GM21447 (cell line): ENCODE data around the gene IGFLR1.

ENCODE experiments used
- ATAC-seq: cut with Tn5 transposase; IDR thresholded peaks from one replicate; pipeline ENCODE4 v1.9.1; 2021; ENCODE audit not compliant: unreplicated experiment

IGFLR1 gene

GRCh38 chr19:35740423-35741202 is 1.6 kb downstream of the IGFLR1 start:
- ATAC-seq, result peak; percentile 49

- peak; percentile 2 for ATAC-seq
Observed at GRCh38 chr19:35740108-35740422, 2.2 kb downstream of the IGFLR1 start.

DNA sequence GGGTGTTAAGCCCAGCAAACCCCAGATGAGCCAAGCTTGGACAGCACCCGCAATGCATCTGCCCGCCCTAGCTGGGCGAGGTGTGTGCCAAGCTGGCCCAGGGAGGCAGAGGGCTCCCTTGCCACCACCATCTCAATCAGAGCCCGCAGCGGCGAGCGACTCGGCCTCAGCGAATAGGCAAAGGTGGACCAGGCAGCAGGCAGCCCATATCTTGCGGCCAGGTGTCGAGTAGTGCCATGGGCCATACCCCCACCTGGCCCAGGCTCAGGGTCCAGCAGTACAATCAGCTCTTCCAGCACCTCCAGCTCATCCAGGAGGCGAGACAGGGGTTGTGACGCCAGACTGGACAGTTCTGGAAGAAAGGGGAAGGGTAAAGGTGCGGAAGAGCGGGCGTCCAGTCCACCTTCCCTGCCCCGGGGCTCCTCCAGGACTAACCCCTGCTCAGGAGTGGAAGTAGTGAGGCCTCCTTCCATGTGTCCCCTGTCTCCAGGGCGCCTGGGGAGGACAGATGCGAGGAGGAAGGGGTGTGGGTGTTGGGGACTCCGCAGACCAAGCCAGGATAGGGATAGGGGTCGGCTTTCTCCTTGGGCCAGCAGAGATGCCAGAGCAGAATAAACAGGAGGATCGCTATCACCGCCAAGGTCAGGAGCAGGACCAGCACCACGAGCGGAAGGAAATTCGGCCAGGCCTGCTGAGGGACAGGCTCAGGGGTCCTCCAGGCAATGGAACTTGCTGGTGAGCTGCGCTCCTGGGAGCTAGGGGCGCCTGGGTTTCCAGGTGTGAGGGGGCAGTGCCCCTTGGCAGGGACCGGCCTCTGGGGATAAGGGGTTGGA is 2.8 kb downstream of the IGFLR1 start:
- no peak for ATAC-seq

DNA sequence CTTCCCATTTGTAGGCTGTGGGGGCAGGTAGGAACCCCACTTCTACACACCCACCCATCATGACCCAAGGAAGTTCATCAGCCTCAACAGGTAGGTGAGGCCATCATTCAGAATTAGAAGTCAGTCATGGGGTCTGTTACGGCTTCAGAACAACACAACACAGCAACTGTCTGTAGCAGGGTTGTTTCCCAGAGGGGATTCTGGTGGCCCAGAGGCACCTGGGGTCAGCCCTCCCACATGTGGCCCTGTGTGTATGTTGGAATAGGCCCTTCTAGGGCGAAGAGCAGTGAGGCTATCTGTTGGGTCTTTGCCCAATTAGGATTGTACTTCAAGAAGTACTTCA is 3.4 kb downstream of the IGFLR1 start:
- ATAC-seq, result no peak

DNA sequence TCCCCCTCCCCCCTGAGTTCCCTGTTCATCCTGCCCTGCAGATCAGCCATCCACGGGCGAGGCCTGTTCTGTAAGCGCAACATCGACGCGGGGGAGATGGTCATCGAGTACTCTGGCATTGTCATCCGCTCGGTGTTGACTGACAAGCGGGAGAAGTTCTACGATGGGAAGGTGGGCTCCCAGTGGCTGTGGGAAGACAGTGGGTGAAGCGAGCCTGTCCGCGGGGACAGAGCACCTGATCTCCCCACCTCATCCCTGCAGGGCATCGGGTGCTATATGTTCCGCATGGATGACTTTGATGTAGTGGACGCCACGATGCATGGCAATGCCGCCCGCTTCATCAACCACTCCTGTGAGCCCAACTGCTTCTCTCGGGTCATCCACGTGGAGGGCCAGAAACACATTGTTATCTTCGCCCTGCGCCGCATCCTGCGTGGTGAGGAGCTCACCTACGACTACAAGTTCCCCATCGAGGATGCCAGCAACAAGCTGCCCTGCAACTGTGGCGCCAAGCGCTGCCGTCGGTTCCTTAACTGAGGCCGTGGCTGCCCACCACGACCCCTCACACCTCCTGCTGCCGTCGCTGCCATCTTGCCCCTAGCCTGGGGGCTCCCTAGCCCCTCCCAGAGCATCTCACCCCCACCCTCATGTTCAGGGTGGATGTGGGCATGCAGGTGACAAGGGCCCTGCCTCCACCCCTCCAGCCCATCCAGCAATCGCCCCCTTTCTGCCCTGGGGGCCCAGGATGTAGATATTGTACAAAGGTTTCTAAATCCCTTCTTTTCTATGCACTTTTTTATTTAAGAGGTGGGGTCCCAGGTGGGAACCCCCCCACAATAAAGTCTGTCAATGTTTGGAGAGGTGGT is 4.0 kb downstream of the IGFLR1 start:
- no peak for ATAC-seq

DNA sequence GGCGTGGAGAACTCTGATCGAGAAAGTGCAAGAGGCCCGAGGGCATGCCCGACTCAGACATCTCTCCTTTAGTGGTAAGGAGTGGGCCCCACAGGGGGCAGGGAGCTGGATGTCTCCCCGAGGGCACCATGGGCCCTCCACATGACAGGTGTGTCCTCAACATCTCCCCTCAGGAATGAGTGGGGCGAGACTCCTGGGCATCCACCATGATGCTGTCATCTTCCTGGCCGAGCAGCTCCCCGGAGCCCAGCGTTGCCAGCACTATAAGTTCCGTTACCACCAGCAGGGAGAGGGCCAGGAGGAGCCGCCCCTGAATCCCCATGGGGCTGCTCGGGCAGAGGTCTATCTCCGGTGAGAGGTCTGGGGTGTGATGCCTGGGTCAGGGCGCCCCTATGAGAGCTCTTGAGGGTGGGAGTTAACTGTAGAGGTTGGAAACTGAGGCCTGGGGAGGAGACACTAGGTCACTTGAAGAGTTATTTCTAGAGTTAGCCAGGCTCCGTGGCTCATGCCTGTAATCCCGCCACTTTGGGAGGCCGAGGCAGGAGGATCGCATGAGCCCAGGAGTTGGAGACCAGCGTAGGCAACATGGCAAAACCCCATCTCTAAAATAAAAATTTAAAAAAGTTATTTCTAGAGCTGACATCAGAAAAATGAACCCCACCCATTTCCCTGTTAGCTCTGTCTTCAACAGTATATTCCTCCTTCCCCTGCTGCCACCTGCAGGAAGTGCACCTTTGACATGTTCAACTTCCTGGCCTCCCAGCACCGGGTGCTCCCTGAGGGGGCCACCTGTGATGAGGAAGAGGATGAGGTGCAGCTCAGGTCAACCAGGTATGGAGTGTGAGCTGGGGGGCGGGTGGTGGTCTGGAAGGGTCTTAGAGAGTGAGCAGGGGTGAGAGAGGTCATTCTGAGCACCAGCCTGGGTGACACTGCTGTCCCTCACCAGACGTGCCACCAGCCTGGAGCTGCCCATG is 5.1 kb downstream of the IGFLR1 start:
- no peak for ATAC-seq

GRCh38 chr19:35734889-35735288 is 7.4 kb downstream of the IGFLR1 start:
- no peak for ATAC-seq

- ATAC-seq, result no peak
Observed at GRCh38 chr19:35734273-35734672, 8.0 kb downstream of the IGFLR1 start.

DNA sequence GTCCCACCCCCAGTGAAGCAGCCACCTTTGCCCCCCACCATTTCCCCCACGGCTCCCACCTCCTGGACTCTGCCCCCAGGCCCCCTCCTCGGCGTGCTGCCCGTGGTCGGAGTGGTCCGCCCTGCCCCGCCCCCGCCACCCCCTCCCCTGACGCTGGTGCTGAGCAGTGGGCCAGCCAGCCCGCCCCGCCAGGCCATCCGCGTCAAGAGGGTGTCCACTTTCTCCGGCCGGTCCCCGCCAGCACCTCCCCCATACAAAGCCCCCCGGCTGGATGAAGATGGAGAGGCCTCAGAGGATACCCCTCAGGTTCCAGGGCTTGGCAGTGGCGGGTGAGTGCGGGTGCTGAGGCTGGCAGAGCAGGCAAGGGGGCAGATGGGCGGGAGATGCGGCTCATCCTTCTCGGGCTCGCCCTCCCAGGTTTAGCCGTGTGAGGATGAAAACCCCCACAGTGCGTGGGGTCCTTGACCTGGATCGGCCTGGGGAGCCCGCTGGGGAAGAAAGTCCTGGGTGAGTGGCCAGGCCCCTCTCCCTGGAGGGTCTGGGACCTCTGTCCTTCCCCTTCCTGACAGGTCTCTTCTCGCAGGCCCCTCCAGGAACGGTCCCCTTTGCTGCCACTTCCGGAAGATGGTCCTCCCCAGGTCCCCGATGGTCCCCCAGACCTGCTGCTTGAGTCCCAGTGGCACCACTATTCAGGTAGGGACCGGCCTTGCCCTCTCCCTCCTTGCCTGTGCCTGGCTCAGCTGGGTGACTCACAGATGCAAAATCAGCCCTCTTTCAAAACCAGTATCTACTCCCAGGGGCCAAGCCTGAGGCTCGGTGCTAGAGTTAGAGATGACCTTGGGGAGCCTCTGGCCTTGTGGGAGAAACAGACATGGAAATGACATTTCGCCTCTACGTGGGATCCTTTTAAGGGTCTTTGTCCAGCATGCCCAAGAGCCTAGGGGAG is 8.8 kb downstream of the IGFLR1 start:
- no peak for ATAC-seq

DNA sequence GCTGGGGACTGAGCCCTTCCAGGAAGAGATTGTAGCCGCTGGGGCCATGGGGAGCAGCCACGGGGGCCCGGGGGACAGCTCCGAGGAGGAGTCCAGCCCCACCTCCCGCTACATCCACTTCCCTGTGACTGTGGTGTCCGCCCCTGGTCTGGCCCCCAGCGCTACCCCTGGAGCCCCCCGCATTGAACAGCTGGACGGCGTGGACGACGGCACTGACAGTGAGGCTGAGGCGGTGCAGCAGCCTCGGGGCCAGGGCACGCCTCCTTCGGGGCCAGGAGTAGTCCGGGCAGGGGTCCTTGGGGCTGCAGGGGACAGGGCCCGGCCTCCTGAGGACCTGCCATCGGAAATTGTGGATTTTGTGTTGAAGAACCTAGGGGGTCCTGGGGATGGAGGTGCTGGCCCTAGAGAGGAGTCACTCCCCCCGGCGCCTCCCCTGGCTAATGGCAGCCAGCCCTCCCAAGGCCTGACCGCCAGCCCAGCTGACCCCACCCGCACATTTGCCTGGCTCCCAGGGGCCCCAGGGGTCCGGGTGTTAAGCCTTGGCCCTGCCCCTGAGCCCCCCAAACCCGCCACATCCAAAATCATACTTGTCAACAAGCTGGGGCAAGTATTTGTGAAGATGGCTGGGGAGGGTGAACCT is 9.6 kb downstream of the IGFLR1 start:
- ATAC-seq, result no peak

DNA sequence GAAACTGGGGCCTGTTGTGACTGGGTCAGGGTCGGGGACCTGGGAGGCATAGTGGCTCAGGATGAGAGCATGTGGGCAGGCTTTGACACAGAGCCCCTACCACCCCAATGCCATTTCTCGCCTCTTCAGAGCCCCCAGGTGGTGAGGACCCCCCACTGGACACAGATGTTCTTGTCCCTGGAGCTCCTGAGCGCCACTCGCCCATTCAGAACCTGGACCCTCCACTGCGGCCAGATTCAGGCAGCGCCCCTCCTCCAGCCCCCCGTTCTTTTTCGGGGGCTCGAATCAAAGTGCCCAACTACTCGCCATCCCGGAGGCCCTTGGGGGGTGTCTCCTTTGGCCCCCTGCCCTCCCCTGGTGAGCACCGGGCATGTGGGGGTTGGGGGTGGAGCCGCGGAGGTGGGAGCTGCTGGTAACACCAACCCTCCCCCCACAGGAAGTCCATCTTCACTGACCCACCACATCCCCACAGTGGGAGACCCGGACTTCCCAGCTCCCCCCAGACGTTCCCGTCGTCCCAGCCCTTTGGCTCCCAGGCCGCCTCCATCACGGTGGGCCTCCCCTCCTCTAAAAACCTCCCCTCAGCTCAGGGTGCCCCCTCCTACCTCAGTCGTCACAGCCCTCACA is 10.4 kb downstream of the IGFLR1 start:
- no peak for ATAC-seq

- ATAC-seq, result no peak
Observed at GRCh38 chr19:35731353-35731752, 10.9 kb downstream of the IGFLR1 start.

GRCh38 chr19:35730326-35730725 is 11.9 kb downstream of the IGFLR1 start:
- ATAC-seq, result no peak

GRCh38 chr19:35729763-35730162 is 12.5 kb downstream of the IGFLR1 start:
- no peak for ATAC-seq

GRCh38 chr19:35729021-35729420 is 13.2 kb downstream of the IGFLR1 start:
- ATAC-seq, result no peak

- ATAC-seq, result no peak
Observed at GRCh38 chr19:35727956-35728706, 14.1 kb downstream of the IGFLR1 start.

DNA sequence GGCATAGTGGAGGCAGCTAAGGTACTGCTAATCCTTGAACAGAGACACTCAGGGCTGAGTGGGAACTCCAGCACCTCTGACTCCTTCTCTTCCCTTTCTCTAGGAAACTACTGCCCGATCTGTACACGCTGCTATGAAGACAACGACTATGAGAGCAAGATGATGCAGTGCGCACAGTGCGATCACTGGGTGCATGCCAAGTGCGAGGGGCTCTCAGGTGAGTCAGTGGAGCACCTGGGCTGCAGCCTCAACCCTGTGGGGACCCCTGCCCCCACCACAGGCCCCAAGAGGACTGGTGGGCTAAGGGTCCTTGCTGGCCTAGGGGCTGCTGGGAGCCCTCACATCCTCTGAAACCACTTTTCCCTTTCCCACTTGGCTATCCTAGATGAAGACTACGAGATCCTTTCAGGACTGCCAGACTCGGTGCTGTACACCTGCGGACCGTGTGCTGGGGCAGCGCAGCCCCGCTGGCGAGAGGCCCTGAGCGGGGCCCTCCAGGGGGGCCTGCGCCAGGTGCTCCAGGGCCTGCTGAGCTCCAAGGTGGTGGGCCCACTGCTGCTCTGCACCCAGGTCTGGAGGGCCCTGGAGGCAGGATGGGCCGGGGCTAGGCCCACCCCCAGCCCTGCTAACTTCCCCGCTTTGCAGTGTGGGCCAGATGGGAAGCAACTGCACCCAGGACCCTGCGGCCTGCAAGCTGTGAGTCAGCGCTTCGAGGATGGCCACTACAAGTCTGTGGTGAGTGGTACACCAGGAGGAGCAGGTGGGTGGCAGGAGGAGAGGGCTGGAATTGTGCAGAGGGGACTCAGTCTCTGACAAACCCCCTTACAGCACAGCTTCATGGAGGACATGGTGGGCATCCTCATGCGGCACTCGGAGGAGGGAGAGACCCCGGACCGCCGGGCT is 14.9 kb downstream of the IGFLR1 start:
- no peak for ATAC-seq
